GM23248 (cell line): ENCODE results near the gene ZMYM3. TPM values are rescaled to one million over a fixed set of nuclear protein-coding genes. Genes with fewer than 3 reads are reported as not detected.

ENCODE experiments used
- DNase-seq: peaks from one replicate; pipeline ENCODE4 v3.0.0-alpha.2; 2015
- H2AFZ ChIP-seq: fragments of 200-600 bp; sonication (generic); 2 replicates; pipeline ENCODE4 v1.6.1; 2016; ENCODE audit warnings: antibody characterized with exemption
- H3F3A ChIP-seq: fragments of 200-600 bp; sonication (generic); 2 replicates; pipeline ENCODE4 v1.6.1; 2016; ENCODE audit warnings: mild to moderate bottlenecking, antibody characterized with exemption, mixed run types; ENCODE audit not compliant: insufficient read depth
- H3K27ac ChIP-seq: fragments of 200-600 bp; sonication (generic); 2 replicates; pipeline ENCODE4 v1.5.1; 2016; ENCODE audit warnings: mild to moderate bottlenecking
- H3K27me3 ChIP-seq: fragments of 200-600 bp; sonication (generic); replicated peaks from 2 replicates; pipeline ENCODE4 v1.6.1; 2016; ENCODE audit warnings: mild to moderate bottlenecking; ENCODE audit not compliant: insufficient read depth
- H3K36me3 ChIP-seq: fragments of 200-600 bp; sonication (generic); 2 replicates; pipeline ENCODE4 v1.6.1; 2016; ENCODE audit warnings: low read depth, mild to moderate bottlenecking
- H3K4me1 ChIP-seq: fragments of 200-600 bp; sonication (generic); 2 replicates; pipeline ENCODE4 v1.6.1; 2016; ENCODE audit warnings: mild to moderate bottlenecking; ENCODE audit not compliant: insufficient read depth
- H3K4me2 ChIP-seq: fragments of 200-600 bp; sonication (generic); one replicate; pipeline ENCODE4 v1.6.1; 2016; ENCODE audit warnings: mild to moderate bottlenecking; ENCODE audit not compliant: unreplicated experiment
- H3K4me3 ChIP-seq: fragments of 200-600 bp; sonication (generic); 2 replicates; pipeline ENCODE4 v1.5.1; 2016; ENCODE audit warnings: mild to moderate bottlenecking
- H3K79me2 ChIP-seq: fragments of 200-600 bp; sonication (generic); 2 replicates; pipeline ENCODE4 v1.6.1; 2016; ENCODE audit warnings: mild to moderate bottlenecking; ENCODE audit not compliant: insufficient read depth
- H3K9ac ChIP-seq: fragments of 200-600 bp; sonication (generic); 2 replicates; pipeline ENCODE4 v1.6.1; 2016; ENCODE audit warnings: mild to moderate bottlenecking
- H3K9me2 ChIP-seq: fragments of 200-600 bp; sonication (generic); 2 replicates; pipeline ENCODE4 v1.6.1; 2016; ENCODE audit warnings: mixed run types, mild to moderate bottlenecking, moderate library complexity; ENCODE audit not compliant: insufficient read depth
- H3K9me3 ChIP-seq: fragments of 200-600 bp; sonication (generic); one replicate; pipeline ENCODE4 v1.6.1; 2017; ENCODE audit warnings: low read depth
- H4K20me1 ChIP-seq: fragments of 200-600 bp; sonication (generic); 2 replicates; pipeline ENCODE4 v1.6.0; 2016; ENCODE audit not compliant: insufficient read depth
- EZH2 ChIP-seq: fragments of 200-600 bp; sonication (generic); IDR thresholded peaks from 2 replicates; pipeline ENCODE4 v1.6.1; 2018; ENCODE audit warnings: antibody characterized with exemption, mild to moderate bottlenecking; ENCODE audit not compliant: insufficient read depth, poor library complexity, severe bottlenecking
- EZH2phosphoT487 ChIP-seq: fragments of 200-600 bp; sonication (generic); IDR thresholded peaks from 2 replicates; pipeline ENCODE4 v1.6.1; 2018; ENCODE audit warnings: antibody characterized with exemption, moderate library complexity, mild to moderate bottlenecking, low read depth; ENCODE audit not compliant: insufficient read depth
- WGBS, 2 experiments: methylation state at CpG; one replicate each; pipeline ENCODE4 v1.1.6; 2015 to 2017; ENCODE audit warnings: low lambda C conversion rate in 2 of 2, low coverage in 1 of 2; ENCODE audit errors: missing lambda C conversion rate in 2 of 2; 5-methylcytosine and 5-hydroxymethylcytosine counted together
- in situ Hi-C: fragments of 300-500 bp; cut with MboI; formaldehyde crosslinking; loops from 2 replicates; pipeline ENCODE4 v1.15.0; 2020
- polyA plus RNA-seq: library from polyadenylated mRNA; unstranded; fragments of >200 nt; fragmentation: Nextera tagmentation; extraction: Ambion mirVana; gene quantifications from 2 replicates; pipeline ENCODE4 v1.2.1, GENCODE V29; 2016
- total RNA-seq: library from RNA; depleted of rRNA; stranded (reverse); fragments of >200 nt; shearing (Covaris generic); gene quantifications from 2 replicates; pipeline ENCODE4 v1.2.3, GENCODE V29; 2014; rRNA removed

ZMYM3 gene
- total and polyA plus RNA-seq, 2 experiments from 2014 or later = 7.7 to 14.8 TPM

DNA sequence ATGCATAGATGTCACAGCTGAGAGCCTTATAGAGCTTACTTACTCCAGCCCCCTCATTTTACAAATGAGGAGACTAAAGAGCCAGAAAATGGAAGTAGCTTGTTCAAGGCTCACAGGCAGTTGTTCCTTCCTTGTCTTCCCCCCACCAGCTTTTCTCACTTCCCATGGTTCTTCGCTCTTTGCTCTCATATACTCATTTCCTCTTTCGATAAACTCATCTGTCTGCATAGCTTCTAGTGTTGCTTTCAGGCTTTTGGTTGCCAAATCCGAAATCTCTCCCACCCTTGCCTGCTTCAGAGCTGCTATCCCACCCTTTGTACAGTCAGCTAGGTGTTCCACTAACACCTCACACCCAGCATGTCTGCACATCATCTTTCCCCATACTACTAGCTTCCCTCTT lies 55.9 kb downstream of the ZMYM3 start:
- Histone ChIP-seq H3K9me2 (no peaks in the 10 kb centered on the region), H3K4me3 (no peak overlapping the region), H3K27ac (no peak overlapping the region), H3K36me3 (no peaks in the 10 kb centered on the region), H3K27me3 (no peaks in the 10 kb centered on the region), H4K20me1 (no peaks in the 10 kb centered on the region), H3K4me2 (no peak overlapping the region), H3K9me3 (no peaks in the 10 kb centered on the region), H3F3A (no peaks in the 10 kb centered on the region), H2AFZ (no peak overlapping the region), H3K9ac (no peak overlapping the region), H3K4me1 (no peaks in the 10 kb centered on the region), H3K79me2 (no peaks in the 10 kb centered on the region)
- in situ Hi-C loops = loop anchor here (25.0 kb wide), 1 partner anchor 436 kb away; no protein-coding TSS in a partner anchor
- WGBS, 2 experiments = 74 to 86% methylated on average over 3 of the region's 3 CpGs
- TF ChIP-seq EZH2 = no peak
- no peak for TF ChIP-seq EZH2phosphoT487
- no peak for DNase-seq

DNA sequence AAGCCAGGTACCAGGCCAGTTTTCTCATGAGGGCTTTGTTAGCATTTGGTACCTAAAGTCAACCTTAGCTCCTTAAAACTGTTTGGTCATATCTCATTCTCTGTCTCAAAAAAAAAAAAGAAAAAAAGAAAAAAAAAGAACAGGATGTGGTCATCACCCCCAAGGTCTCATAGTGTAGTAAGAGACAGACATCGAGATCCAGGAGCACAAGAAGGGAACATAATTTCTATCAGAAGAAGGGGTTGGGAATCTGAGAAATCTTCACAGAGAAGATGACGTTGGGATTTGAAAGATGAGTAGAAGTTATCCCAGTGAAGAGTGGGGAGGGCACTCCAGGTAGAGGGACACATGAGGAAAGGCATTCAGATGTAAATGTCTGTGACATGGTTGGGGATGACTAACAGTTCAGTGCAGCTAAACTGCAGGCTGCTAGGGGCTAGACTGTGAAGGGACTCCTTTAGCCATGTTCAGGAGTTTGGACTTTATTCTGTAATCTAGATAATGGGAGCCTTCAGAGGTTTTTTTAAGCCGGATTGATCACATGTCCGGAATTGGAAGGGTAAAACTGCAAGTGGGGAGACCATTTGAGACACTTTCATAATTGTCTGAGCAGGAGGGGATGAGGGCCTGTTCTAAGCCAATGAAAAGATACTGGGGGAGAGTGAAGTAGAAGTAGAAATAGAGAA lies 57.8 kb downstream of the ZMYM3 start:
- no peaks in the 10 kb centered on the region for H3K9me2 ChIP-seq
- no peaks in the 10 kb centered on the region for H3K36me3 ChIP-seq
- no peak overlapping the region for H3K4me2 ChIP-seq
- WGBS, 2 experiments = 59 to 64% methylated on average over 4 of the region's 4 CpGs
- no peaks in the 10 kb centered on the region for H3K9me3 ChIP-seq
- no peaks in the 10 kb centered on the region for H3F3A ChIP-seq
- no peaks in the 10 kb centered on the region for H3K4me1 ChIP-seq
- H3K27me3 ChIP-seq = no peaks in the 10 kb centered on the region
- TF ChIP-seq EZH2 = no peak
- no peak for TF ChIP-seq EZH2phosphoT487
- no peaks in the 10 kb centered on the region for H4K20me1 ChIP-seq
- H3K27ac ChIP-seq = no peak overlapping the region
- in situ Hi-C loops = loop anchor here (25.0 kb wide), 1 partner anchor 434 kb away; no protein-coding TSS in a partner anchor
- no peak for DNase-seq
- H3K4me3 ChIP-seq = no peak overlapping the region
- H3K79me2 ChIP-seq = no peaks in the 10 kb centered on the region
- H3K9ac ChIP-seq = no peak overlapping the region
- H2AFZ ChIP-seq = no peak overlapping the region

- no peaks in the 10 kb centered on the region for H3K27me3 ChIP-seq
Observed at GRCh38 chrX:71191248-71191647, 62.7 kb downstream of the ZMYM3 start.

More at GRCh38 chrX:71191248-71191647, 62.7 kb downstream of the ZMYM3 start:
- H3K4me3 ChIP-seq = no peak overlapping the region
- DNase-seq = no peak
- H3K9me3 ChIP-seq = no peaks in the 10 kb centered on the region
- H3K9me2 ChIP-seq = no peaks in the 10 kb centered on the region
- H3K36me3 ChIP-seq = no peaks in the 10 kb centered on the region
- H3K4me2 ChIP-seq = no peak overlapping the region
- in situ Hi-C loops = loop anchor here (25.0 kb wide), 1 partner anchor 429 kb away; no protein-coding TSS in a partner anchor
- no peaks in the 10 kb centered on the region for H3K4me1 ChIP-seq
- TF ChIP-seq EZH2 (no peak), EZH2phosphoT487 (no peak)
- H3F3A ChIP-seq = no peaks in the 10 kb centered on the region
- H4K20me1 ChIP-seq = no peaks in the 10 kb centered on the region
- H3K9ac ChIP-seq = no peak overlapping the region
- no peak overlapping the region for H2AFZ ChIP-seq
- no peaks in the 10 kb centered on the region for H3K79me2 ChIP-seq
- H3K27ac ChIP-seq = no peak overlapping the region

Other genes with a start within 250 kb of the ZMYM3 start
- 47.0 and 76.1 TPM in 2 replicates for gene SNX12, start 185.8 kb downstream of the ZMYM3 start, total RNA-seq
- 7.6 and 10.4 TPM in 2 replicates for gene SNX12, start 185.8 kb downstream of the ZMYM3 start, polyA plus RNA-seq
- 5.2 and 5.3 TPM in 2 replicates for gene FOXO4, start 158.3 kb downstream of the ZMYM3 start, total RNA-seq
- 1.1 TPM in 2 replicates for gene FOXO4, start 158.3 kb downstream of the ZMYM3 start, polyA plus RNA-seq
- gene CXorf65, start 147.4 kb downstream of the ZMYM3 start, total RNA-seq = not detected in 2 replicates
- gene CXorf65, start 147.4 kb downstream of the ZMYM3 start, polyA plus RNA-seq = not detected in 2 replicates
- not detected in 2 replicates for gene IL2RG, start 142.6 kb downstream of the ZMYM3 start, total RNA-seq
- gene IL2RG, start 142.6 kb downstream of the ZMYM3 start, polyA plus RNA-seq = 0.23 and 0.53 TPM in 2 replicates
- gene MED12, start 135.5 kb downstream of the ZMYM3 start, total RNA-seq = 14.9 and 32.6 TPM in 2 replicates
- gene MED12, start 135.5 kb downstream of the ZMYM3 start, polyA plus RNA-seq = 9.5 and 10.0 TPM in 2 replicates
- 0.11 and 0.63 TPM in 2 replicates for gene NLGN3, start 109.3 kb downstream of the ZMYM3 start, total RNA-seq
- 0.10 and 0.34 TPM in 2 replicates for gene NLGN3, start 109.3 kb downstream of the ZMYM3 start, polyA plus RNA-seq
- gene GJB1, start 30.9 kb downstream of the ZMYM3 start, total RNA-seq = not detected in 2 replicates
- not detected in 2 replicates for gene GJB1, start 30.9 kb downstream of the ZMYM3 start, polyA plus RNA-seq
- 298 and 310 TPM in 2 replicates for gene NONO, start 29.5 kb upstream of the ZMYM3 start, total RNA-seq
- gene NONO, start 29.5 kb upstream of the ZMYM3 start, polyA plus RNA-seq = 164 and 179 TPM in 2 replicates
- 0.22 and 0.25 TPM in 2 replicates for gene ITGB1BP2, start 47.6 kb upstream of the ZMYM3 start, total RNA-seq
- not detected in 2 replicates for gene ITGB1BP2, start 47.6 kb upstream of the ZMYM3 start, polyA plus RNA-seq
- 12.4 and 12.5 TPM in 2 replicates for gene TAF1, start 112.2 kb upstream of the ZMYM3 start, total RNA-seq
- 4.7 and 5.3 TPM in 2 replicates for gene TAF1, start 112.2 kb upstream of the ZMYM3 start, polyA plus RNA-seq